Esophagus squamous epithelium (tissue), 4 donors: ENCODE results near the gene TRIM21.

ENCODE experiments used
- POLR2A ChIP-seq, 4 donors: fragments of 450-650 bp; IDR thresholded peaks; one replicate each; pipeline ENCODE4 v1.6.1; 2017; ENCODE audit warnings: antibody characterized with exemption in 4 of 4, mild to moderate bottlenecking in 4 of 4, moderate library complexity in 3 of 4
- TF ChIP-seq, protein P1 (sequence below), 6 experiments: fragments of 450-650 bp in 4 of 6; fragments of 200-600 bp in 2 of 6; sonication (generic) in 2 of 6; IDR thresholded peaks; one replicate each; pipeline ENCODE4 v1.5.1; 2016 to 2019; ENCODE audit warnings: antibody characterized with exemption in 6 of 6, mild to moderate bottlenecking in 4 of 6, moderate library complexity in 4 of 6

DNA sequence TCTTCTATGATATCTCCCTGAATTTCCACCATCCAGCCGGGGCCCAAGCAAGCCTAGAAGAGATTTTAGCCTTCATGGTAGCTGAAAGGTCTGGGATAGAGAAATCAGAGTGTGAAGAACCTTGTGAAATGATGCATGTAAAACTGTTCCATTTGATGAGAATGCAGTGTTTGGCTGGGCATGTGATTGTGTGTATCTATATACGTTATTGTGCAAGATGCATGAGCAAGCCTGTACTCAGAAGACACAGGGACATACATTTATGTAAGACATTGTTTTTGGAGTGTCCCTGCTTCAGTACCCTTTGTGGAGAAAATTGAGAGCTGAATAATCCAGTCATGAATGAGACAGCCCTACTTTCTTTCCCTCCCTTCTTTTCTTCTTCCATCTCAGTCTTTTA lies 40.4 kb upstream of the TRIM21 start:
- TF ChIP-seq POLR2A (IDR thresholded peaks at IDR 0.05): no peak
- TF ChIP-seq, protein P1, sequence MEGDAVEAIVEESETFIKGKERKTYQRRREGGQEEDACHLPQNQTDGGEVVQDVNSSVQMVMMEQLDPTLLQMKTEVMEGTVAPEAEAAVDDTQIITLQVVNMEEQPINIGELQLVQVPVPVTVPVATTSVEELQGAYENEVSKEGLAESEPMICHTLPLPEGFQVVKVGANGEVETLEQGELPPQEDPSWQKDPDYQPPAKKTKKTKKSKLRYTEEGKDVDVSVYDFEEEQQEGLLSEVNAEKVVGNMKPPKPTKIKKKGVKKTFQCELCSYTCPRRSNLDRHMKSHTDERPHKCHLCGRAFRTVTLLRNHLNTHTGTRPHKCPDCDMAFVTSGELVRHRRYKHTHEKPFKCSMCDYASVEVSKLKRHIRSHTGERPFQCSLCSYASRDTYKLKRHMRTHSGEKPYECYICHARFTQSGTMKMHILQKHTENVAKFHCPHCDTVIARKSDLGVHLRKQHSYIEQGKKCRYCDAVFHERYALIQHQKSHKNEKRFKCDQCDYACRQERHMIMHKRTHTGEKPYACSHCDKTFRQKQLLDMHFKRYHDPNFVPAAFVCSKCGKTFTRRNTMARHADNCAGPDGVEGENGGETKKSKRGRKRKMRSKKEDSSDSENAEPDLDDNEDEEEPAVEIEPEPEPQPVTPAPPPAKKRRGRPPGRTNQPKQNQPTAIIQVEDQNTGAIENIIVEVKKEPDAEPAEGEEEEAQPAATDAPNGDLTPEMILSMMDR (IDR thresholded peaks at IDR 0.05): no peak
